GM12873 (cell line): Measurements from ENCODE around the gene PSAP.

Source experiments
- CTCF ChIP-seq: IDR thresholded peaks from 2 replicates; pipeline ENCODE4 v1.5.1; 2012; ENCODE audit warnings: low read depth, mild to moderate bottlenecking, moderate library complexity, low read length, control low read depth; ENCODE audit not compliant: insufficient read depth; ENCODE audit errors: missing control alignments

Gene PSAP

GRCh38 chr10:71772832-71773220 lies 78.2 kb downstream of the PSAP start:
- no peak for TF ChIP-seq CTCF

- TF ChIP-seq CTCF = no peak
Observed at GRCh38 chr10:71771821-71772617, 79.0 kb downstream of the PSAP start.

GRCh38 chr10:71771204-71771603 lies 79.8 kb downstream of the PSAP start:
- no peak for TF ChIP-seq CTCF

GRCh38 chr10:71770789-71771188 lies 80.3 kb downstream of the PSAP start:
- no peak for TF ChIP-seq CTCF

GRCh38 chr10:71770255-71770654 lies 80.8 kb downstream of the PSAP start:
- TF ChIP-seq CTCF = no peak

- TF ChIP-seq CTCF = no peak
Observed at GRCh38 chr10:71769279-71769823, 81.7 kb downstream of the PSAP start.

- TF ChIP-seq CTCF = no peak
Observed at GRCh38 chr10:71767420-71768035, 83.5 kb downstream of the PSAP start.
